Right ventricle myocardium inferior (tissue), 1 donor: ENCODE measurements around the gene RERE. TPM values are rescaled to one million over a fixed set of nuclear protein-coding genes. Genes with fewer than 3 reads are reported as not detected.

Experiments used
- ATAC-seq: fragments of 200-7000 bp; cut with Tn5 transposase; one replicate; pipeline ENCODE4 v1.9.1; 2020; ENCODE audit warnings: mild to moderate bottlenecking, moderate library complexity
- DNase-seq: peaks from one replicate; pipeline ENCODE4 v3.0.0; 2021; ENCODE audit errors: missing footprints
- intact Hi-C: fragments of 100-400 bp; cut with DNase I; formaldehyde crosslinking; loops from one replicate; pipeline ENCODE4 v1.11.0; 2022
- total RNA-seq: library from RNA; stranded (reverse); fragmentation: NEBNext Ultra II Directional; extraction: Animal tissue kit (Norgen Biotek cat#: 25700); gene quantifications from one replicate; pipeline ENCODE4 v1.2.1, GENCODE V29; 2021
- donor health status: DM: no; HTN: yes; CAD: no; lungs with severe emphysema.

Gene RERE
- total RNA-seq, 1 donor from 2014 or later, result 133 TPM

DNA sequence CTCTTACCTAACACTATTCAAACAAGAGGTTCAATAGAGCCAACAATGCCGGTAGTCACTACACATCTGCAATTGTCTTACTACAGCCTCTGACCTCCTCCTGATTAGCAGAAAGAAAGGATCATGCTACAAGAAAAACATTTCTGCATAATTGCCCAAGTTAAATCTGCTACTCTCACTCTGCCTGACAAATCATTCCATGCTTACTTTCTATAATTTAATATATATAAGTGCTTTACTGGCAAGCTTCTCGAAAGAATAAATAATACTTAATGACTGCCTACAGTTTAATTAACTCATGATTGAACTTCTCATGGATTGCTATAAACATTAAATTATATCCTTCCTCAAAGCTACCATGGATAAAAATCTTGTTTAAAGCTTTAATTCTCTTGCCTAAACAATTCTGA lies 343.5 kb downstream of the RERE start:
- intact Hi-C loops, result no loop called here
- DNase-seq, result no peak
- no peak for ATAC-seq

DNA sequence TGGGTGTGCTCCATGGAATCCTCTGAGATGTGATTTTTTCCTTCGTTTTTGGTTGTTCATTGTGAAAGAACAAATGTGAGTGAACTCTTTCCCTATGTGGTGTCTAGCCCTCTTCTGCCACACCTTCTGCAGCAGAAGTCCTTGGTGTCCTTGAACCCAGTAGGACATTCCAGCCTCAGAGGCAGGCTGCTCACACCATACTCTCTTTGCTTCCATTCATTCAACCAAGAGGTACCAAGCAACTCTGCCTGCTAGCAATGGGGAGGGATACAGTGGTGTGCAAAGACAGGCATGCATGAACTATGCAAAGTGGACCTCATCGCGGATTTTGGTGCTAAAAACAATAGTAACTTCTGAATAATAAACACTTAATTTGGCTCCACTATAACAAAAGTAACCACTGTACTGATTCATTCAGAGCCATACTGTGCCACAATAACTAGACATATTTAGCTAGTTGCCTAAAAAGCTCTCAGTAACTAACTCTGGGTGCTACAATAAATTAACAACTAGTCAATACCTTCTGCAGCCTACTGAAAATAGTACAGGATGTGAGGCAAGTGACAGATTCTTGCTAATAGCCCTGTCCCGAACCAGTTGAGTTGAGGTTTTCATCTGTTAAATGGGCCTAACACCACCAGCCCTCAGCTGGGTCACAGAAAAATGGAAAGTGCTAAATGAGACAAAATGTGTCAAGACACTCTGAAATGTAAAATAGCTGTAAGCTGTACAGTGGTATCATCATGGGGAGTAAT lies 344.1 kb downstream of the RERE start:
- intact Hi-C loops, result no loop called here
- DNase-seq, result no peak
- no peak for ATAC-seq

DNA sequence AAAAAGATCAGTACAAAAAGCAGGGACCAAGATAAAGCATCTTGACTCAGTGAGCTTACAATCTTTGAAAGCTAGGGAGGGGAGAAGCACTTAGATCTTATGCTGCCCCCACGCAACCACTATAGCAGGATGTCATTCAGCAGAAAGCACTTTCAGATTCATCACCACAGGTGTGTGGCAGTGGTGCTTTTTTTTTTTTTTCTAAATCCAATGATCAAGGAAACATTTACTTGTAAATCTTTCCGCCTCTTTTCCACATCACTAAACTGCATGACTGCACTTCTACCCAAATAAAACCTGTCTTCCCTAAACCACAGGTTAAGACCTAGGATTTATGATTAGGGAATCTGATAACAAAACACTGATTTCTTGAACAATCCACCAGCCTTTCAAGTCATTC lies 344.8 kb downstream of the RERE start:
- ATAC-seq, result no peak
- no peak for DNase-seq
- intact Hi-C loops, result no loop called here

DNA sequence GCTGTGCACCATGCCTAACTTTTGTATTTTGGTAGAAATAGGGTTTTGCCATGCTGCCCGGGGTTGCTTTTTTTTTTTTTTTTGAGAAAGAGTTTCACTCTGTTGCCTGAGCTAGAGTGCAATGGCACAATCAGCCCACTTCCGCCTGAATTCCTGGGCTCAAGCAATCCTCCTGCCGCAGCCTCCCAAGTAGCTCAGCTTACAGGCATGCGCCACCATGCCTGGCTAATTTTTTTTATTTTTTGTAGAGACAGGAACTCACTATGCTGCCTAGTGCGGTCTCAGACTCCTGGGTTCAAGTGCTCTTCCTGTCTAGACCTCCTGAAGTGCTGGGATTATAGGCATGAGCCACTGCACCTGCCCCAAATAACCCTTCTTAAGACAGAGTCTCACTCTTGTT lies 346.0 kb downstream of the RERE start:
- DNase-seq (no peak), ATAC-seq (no peak)
- intact Hi-C loops, result no loop called here

DNA sequence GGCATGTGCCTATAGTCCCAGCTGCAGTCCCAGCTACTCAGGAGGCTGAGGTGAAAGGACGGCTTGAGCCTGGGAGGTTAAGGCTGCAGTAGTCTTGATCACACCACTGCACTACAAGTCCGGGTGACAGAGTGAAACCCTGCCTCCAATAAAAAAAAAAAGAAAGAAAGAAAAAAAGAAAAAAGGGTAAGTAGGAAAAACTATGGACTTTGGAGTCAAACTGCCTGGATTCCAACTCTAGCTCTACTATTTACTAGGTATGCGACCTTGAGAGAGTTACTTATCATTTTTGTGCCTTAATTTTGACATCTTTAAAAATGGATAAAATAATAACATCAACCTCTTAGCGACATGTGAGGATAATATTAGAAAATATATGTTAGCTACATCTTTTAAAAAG lies 348.7 kb downstream of the RERE start:
- intact Hi-C loops, result no loop called here
- no peak for ATAC-seq

DNA sequence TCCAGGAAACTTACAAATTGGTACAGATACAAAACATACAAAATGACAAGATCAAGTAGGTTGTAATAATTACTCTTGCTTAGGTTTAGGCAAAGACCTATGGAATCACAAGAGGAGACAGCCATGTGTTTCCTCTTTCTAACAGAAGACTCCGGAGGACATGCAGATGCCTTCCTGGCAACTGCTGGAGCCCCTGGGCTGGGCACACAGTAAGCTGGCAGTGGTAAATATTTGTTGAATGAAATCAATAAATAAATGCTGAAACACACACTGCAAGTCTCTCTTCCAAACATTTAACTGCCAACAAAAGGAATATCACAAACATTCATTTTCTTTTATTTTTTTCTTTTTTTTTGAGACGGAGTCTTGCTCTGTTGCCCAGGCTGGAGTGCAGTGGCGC lies 350.1 kb downstream of the RERE start:
- DNase-seq, result no peak
- intact Hi-C loops, result no loop called here

More for the DNA sequence above, 348.7 kb downstream of the RERE start:
- DNase-seq, result no peak

DNA sequence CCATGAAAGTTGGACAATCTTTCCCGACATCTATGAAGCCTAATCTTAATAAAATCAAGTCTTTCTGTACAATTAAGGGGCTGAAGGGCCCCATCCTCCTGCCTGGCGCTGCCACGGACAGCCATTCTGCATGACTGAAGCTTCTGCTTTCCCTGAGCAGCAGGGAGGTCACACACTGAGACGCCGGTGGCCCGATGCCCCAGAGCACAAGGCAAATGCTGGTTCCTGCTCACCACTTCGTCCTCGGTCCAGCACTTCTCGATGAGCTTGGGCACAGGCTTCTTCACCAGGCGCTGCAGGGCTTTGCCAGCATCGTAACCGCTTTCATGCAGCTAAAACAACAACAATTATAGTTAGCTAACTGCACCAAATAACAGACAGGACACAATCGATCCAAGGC lies 351.7 kb downstream of the RERE start:
- no peak for ATAC-seq
- no peak for DNase-seq

More for the DNA sequence above, 350.1 kb downstream of the RERE start:
- no peak for ATAC-seq

DNA sequence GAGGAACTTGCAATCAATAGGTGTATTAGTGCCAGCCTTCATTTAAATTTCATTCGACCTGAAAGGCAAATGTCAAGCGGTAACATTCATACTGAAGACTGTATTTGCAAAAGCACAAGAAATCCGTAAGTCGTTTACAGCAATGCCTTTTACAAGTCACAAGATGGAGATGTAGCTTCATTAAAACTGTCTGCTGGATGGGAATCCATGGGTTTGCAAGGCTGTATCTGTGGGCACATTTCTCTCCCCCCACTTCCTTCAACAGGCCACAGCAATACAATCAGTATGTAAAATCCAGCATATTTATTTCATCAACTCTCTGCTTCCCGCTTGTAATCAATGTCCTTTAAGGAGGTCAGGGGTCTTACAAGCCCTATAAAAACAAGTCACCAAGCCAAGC lies 352.4 kb downstream of the RERE start:
- DNase-seq (no peak), ATAC-seq (no peak)
- intact Hi-C loops, result no loop called here

More for the DNA sequence above, 351.7 kb downstream of the RERE start:
- intact Hi-C loops, result no loop called here

DNA sequence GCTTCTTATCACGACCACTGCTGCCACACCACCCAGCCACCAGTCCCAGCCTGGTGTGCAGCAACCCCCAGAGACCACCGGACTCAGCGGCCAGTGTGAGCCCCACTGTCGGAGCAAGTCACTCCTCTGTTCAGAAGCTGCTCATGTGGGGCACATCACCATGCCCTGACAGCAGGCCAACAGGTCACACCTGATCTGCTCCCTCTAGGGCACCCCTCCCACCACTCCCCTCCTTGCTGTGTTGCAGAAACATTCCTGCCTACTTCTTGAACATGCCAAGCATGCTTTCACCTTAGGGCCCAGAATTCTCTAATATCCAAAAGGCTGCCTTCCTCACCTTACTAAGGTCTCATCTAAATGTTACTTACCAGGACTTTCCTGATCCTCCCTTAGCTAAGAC lies 353.1 kb downstream of the RERE start:
- intact Hi-C loops, result loop anchor here (5.0 kb wide), 1 partner anchor 37 kb away; no protein-coding TSS in a partner anchor
- ATAC-seq (peak; percentile 41), DNase-seq (no peak)

DNA sequence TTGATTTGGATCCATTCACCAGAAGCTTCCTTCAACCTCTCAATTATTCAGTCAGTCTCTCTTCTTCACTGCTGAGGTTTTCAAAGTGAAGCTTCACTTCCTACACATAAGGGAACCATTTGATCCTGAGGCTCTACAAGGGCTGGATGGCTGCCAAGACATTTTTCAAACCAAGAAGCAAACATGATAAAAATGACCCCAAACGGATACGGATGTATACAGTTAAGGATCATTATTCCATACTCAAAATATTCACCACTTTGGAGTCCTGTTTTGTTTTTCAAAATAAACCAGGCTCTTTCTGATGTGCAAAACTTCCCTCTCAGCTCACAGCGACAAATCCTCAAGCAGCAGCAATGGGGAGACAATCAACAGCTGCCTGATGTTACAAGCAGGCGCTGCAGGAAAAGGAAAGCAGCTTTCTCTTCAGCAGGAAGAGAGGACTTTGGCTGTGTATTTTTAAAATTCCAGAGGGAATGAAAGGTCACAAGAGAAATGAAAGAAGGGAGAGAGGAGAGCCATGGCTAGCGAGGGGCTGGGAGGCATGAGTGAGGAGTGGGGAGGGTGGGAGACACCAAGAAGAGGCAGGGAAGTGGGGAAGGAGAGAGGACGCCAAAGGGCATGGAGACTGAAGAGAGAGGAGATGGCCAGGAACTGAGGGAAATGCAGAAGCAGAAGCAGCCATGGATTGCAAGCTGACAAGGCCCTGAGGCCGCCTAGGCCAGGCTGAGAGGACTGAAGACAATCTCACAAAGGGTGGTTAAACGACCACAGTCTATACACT lies 354.1 kb downstream of the RERE start:
- peak; percentile 63 for ATAC-seq
- intact Hi-C loops, result loop anchor here (5.0 kb wide), 1 partner anchor 36 kb away; no protein-coding TSS in a partner anchor
- DNase-seq, result no peak

DNA sequence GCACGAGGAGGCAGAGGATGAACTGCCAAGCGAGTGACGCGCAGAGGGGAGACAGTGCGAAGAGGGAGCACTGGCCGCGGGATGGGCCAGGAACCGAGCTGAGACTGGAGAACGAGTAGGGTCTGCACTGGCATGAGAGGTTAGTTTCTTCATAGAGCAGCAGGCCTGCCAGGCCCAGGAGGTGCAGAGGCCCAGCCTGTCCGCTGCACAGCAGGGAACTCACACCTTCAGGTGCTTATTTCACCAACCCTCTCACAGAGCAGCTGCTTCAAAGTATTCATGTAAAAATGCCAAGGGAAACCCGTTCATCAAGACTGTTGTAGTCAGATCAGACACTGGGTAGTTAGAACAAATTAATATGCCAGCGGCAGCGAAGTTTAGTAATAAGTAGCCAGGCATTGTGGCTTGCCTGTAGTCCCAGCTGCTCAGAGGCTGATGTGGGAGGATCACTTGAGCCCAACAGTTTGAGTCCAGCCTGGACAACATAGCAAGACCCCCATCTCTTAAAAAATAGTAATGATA lies 355.0 kb downstream of the RERE start:
- intact Hi-C loops, result loop anchor here (5.0 kb wide), 1 partner anchor 35 kb away; no protein-coding TSS in a partner anchor
- DNase-seq (no peak), ATAC-seq (no peak)

DNA sequence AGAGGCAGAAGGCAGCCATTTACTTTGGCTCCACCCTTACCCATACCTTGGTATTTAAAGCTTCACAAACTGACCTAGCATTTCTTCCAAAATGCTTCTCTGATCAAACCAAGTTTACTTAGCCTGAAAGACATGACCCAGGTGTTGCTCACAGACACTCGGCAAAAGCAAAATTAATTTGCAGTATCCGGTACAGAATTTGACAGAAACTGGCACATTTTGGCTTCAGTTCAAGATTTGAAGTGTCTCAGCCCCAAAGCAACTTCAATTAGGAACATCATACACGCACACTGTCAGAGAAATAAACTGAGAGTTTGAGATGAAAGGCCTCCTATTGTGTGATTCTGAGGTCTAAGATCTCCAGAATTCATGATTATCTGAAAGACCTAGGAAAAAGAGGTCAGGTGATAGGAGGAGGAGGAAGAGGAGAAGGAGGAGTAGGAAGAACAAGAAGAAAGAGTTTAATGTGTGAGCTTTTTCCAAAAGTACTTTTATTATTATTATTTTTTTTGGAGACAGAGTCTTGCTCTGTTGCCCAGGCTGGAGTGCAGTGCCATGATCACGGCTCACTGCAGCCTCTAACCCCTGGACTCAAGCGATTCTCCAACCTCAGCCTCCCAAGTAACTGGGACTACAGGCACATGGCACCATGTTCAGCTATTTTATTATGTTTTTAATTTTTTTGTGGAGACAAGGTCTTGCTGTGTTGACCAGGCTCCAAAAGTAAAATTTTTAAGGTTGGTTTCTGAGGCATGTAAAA lies 355.9 kb downstream of the RERE start:
- DNase-seq, result no peak
- no peak for ATAC-seq
- intact Hi-C loops, result loop anchor here (5.0 kb wide), 1 partner anchor 34 kb away; no protein-coding TSS in a partner anchor

DNA sequence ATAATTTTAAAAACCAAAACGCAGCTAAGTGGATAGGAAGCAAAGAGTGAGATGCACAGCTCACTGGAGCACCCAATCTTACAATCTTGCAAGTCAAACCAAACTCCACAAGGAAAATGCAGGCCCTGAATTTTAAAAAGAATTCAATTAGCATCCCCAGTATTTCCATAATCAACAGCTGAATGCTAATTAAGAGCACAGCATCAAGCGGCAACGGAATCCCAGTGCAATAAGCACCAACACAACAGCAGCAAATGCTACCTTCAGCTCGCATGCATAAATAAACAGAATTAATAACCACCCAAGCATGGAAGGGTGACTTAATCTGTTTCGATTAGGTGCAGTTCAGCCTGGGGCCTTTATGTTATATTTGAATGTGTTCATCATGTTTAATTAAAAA lies 356.7 kb downstream of the RERE start:
- intact Hi-C loops, result loop anchor here (5.0 kb wide), 1 partner anchor 33 kb away; no protein-coding TSS in a partner anchor
- DNase-seq (no peak), ATAC-seq (no peak)

DNA sequence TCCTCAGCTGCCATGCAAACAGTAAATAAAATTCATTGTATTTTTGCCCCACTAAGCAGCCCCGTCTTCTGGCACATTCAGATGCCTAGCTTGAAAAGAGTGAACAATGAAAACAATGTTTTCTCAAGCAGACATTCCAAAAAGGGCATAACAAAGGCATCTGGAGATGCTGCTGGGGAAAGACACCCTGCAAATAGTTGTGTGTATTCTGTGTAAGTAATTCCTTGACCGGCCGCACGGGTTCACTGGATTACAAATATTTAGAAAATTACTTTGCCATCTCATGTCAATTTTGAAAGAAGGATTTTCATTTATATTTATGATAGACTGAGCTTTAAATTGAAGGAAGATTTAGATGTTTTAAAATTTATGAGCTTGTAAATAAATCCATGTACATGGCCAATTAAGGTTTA lies 357.3 kb downstream of the RERE start:
- intact Hi-C loops, result loop anchor here (5.0 kb wide), 1 partner anchor 33 kb away; no protein-coding TSS in a partner anchor
- no peak for DNase-seq
- no peak for ATAC-seq

DNA sequence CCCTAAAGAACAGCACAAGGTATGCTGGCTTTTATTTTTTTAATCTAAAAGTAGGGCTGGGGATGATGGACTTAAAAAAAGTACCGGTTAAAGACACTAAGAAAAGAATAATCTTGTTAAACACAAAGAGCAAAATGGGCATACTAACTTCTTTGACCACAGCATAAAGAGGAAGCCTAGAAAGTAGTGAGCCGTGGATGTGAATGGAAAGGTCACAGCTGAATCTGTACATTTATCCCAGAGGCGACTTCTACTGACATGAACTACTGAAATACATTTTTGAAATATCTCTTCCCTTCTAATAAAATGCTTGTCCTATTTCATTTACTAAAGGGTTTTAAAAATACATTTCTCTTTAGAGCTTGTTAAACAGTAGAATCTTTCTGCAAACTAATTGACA lies 358.8 kb downstream of the RERE start:
- intact Hi-C loops, result no loop called here
- no peak for ATAC-seq
- no peak for DNase-seq

DNA sequence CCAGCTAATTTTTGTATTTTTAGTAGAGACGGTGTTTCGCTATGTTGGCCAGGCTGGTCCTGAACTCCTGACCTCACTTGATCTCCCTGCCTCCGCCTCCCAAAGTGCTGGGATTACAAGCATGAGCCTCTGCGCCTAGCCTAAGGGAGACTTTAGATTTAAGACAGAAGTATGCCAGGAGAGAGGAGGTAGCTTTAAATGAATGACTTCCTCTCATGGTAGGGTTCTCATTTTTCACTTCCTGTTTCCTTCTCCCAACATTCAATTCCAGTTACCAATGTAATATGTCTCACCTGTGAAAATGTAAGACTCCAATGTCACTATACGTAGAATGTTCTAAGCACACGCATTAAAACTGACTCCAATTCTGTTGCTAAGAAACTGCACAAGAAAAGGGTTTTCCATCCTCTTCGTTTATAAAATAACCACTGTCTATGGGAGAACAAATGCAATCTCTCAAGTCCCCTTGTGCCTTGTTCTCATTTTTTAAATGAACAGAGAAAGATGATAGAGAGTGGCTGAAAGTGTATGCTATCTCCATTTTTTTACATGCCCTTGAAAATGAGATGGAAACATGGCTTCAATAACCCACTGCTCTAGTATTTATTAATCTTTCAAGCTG lies 359.6 kb downstream of the RERE start:
- DNase-seq, result no peak
- intact Hi-C loops, result no loop called here
- ATAC-seq, result no peak

DNA sequence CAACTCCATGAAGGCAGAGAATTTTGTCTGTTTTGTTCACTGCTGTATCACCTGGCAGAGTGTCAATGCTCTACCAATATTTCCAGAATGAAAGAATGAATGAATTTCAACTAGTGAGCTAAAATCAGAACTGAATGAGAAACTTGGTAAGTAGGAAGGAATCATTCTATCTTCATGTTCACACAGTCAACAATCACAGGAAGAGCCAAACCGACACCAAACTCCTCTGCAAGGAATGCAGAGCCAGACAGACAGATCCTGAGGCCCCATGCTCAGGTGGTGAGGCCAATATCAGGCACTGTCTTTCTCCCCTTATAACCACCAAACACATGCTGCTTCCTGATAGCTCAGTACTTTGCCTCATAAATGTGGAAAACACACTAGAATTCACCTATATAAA lies 360.4 kb downstream of the RERE start:
- intact Hi-C loops, result no loop called here
- ATAC-seq (no peak), DNase-seq (no peak)

DNA sequence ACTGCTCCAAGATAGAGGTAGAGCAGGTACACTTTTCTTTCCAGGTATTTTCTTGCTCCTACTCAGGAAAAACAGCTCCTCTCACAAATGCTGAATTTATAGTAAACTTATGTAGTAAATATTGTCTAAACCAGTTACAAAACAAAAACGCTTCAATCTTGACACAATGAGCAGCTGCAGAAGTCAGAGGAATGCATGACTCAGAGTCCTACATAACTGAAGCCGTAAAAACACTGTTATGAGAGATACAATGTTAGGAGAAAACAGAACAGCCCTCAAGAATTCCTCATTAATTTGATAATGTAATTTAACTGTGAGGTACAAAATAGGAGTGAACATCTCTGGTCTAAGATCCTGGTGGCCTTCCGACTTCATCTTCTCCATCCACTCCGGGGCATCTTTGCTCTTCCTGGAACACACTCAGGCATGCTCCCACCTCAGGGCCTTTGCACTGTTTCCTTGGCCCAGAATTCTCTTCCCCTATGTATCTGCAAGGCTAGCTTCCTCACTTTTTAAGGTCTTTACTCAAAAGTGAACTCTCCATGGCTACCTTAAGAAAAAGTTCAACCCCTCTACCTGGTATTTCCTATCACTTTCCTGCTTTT lies 361.0 kb downstream of the RERE start:
- peak; percentile 55 for ATAC-seq
- DNase-seq, result no peak
- intact Hi-C loops, result no loop called here
